GM18907 (cell line): ENCODE measurements around the gene PFAS.
"Not testable (repeated sequence)": the region's sequence is repeated elsewhere in the genome, so short reads cannot be mapped to it uniquely, and the experiment has no call there.

Experiments
- ATAC-seq: cut with Tn5 transposase; IDR thresholded peaks from one replicate; pipeline ENCODE4 v1.9.1; 2021; ENCODE audit warnings: mild to moderate bottlenecking, moderate library complexity; ENCODE audit not compliant: unreplicated experiment

The PFAS gene, protein sequence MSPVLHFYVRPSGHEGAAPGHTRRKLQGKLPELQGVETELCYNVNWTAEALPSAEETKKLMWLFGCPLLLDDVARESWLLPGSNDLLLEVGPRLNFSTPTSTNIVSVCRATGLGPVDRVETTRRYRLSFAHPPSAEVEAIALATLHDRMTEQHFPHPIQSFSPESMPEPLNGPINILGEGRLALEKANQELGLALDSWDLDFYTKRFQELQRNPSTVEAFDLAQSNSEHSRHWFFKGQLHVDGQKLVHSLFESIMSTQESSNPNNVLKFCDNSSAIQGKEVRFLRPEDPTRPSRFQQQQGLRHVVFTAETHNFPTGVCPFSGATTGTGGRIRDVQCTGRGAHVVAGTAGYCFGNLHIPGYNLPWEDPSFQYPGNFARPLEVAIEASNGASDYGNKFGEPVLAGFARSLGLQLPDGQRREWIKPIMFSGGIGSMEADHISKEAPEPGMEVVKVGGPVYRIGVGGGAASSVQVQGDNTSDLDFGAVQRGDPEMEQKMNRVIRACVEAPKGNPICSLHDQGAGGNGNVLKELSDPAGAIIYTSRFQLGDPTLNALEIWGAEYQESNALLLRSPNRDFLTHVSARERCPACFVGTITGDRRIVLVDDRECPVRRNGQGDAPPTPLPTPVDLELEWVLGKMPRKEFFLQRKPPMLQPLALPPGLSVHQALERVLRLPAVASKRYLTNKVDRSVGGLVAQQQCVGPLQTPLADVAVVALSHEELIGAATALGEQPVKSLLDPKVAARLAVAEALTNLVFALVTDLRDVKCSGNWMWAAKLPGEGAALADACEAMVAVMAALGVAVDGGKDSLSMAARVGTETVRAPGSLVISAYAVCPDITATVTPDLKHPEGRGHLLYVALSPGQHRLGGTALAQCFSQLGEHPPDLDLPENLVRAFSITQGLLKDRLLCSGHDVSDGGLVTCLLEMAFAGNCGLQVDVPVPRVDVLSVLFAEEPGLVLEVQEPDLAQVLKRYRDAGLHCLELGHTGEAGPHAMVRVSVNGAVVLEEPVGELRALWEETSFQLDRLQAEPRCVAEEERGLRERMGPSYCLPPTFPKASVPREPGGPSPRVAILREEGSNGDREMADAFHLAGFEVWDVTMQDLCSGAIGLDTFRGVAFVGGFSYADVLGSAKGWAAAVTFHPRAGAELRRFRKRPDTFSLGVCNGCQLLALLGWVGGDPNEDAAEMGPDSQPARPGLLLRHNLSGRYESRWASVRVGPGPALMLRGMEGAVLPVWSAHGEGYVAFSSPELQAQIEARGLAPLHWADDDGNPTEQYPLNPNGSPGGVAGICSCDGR (N-terminal part only)

GRCh38 chr17:8248751-8249607 lies at the start of gene PFAS:
PFAS (plus strand) TSS chr17:8249289; CDS start chr17:8253938, 4,649 bp downstream.
- ATAC-seq: peak; percentile 43

DNA sequence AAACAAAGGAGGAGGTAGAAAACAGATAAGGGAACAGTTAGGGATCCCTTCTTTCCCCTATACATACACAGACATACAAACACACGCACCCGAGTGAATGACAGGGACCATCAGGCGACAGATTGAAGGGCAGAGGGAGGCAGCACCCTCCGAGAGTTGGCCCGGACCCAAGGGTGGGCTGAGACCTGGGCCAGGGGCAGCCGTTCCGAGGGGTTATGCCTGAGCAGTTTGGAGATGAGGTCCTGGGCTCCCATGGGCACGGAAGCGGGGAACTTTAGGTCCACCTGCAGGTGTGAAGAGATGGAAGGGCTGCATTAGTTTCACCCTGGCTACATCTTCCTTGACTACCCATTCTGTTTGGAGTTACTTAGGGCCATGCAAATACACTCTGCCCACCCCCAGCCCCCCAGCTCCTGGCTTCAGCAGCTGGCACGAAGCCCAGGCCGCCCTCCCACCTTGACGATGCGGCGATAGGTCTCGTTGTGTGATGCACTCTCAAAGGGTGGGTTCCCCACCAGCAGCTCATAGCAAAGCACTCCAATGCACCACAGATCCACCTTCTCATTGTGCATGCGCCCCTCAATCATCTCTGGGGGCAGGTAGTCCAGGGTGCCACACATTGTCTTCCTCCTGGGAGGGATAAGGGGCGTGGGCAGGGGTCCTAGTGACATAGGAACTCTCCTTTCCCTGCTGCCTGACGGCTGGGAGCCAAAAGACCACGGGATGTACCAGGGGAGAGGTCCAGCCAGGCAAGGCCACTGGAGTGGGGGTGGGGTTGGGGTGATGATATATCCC lies 44.1 kb upstream of the PFAS start:
- no peak for ATAC-seq

DNA sequence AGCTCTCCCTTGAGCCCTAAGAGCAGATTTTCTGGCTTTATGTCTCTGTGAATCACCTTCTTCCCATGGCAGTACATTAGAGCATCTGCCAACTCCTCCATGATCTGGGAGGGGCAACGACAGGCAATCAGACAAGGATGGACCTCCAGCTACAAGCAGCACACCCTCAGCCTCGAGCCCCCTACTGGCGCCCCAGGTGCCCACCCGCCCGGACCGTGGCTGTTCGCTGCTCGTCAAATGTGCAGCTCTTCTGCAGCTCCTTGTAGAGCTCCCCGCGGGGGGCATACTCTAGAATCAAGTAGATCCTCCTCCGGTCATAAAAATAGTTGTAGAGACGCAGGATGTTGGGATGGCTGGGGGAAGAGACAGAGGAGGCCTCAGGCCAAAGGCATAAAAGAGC lies 42.6 kb upstream of the PFAS start:
- ATAC-seq: no peak

DNA sequence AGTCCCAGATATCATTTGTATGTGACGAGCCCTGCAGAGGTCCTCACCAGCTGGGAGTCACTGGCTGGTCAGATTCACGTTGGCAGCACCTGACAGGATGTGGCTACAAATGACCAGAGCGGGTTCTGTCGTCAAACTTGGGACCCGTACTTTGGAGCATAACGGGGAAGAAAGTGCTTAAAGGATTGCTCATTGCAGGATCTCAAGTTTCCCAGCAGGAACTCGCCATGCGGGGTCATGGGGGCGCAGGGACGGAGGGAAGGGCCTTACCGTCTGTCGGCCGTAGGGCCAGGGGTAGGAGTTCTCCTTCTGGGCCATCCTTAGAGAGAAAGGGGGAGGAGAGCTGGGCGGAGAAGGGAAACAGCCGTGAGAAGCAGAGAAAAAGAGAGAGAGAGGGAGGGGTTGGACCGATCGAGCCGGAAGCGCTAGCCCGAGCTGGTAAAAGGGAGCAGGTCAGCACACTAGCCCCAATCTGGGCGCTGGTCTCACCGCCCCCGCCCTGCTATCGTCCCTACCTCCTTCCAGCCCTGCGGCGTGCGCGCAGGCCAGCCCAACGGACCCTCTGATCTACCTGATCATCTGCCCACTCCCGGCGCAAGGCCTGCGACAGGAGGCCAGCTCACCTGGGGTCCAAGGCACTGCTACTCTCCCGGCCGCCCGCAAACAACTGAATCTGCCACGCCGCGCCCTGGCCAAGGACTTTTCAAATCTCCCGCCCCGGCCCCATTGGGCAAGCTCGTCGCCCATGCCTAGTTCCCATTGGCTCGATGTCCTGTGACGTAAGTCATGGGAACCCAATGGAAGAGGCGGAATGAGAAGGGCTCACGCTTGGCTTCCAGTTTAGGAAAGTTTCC lies 39.0 kb upstream of the PFAS start, which contains the start of gene AURKB:
Gene AURKB (minus strand): TSS at position 669 of the 854 bp plus-strand sequence. CDS start 351 bp downstream, at position 318.
- ATAC-seq: peak; percentile 82

GRCh38 chr17:8210761-8211458 lies 38.2 kb upstream of the PFAS start:
- no peak for ATAC-seq

DNA sequence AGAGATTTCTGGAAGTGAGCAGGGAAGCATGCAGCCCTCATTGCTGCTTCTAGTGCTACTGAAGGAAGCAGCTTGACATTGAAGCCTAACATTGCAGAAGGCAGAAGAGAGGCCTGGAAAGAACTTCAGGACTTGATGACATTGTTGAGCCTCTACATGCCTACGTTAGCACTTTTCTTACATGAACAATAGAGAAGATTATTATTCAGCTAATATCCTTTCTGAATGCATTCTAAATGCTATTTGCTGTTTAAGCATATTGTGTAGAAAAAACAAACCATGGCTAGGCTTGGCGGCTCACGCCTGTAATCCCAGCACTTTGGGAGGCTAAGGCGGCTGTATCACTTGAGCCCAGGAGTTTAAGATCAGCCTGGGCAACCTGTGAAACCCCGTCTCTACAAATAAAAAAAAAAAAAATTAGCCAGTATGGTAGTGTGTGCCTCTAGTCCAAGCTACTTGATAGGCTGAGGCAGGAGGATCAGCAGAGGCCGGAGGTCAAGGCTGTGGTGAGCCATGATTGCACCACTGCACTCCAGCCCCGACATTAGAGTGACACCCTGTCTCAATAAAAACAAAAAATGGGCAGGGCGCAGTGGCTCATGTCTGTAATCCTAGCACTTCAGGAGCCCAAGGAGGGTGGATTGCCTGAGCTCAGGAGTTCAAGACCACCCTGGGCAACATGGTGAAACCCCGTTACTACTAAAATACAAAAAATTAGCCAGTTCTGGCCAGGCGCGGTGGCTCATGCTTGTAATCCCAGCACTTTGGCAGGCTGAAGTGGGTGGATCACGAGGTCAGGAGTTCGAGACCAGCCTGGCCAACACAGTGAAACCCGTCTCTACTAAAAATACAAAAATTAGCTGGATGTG lies 36.5 kb upstream of the PFAS start:
- no peak for ATAC-seq

- not testable (repeated sequence) for ATAC-seq
These were observed 35.1 kb upstream of the PFAS start for GRCh38 chr17:8214000-8214399.

DNA sequence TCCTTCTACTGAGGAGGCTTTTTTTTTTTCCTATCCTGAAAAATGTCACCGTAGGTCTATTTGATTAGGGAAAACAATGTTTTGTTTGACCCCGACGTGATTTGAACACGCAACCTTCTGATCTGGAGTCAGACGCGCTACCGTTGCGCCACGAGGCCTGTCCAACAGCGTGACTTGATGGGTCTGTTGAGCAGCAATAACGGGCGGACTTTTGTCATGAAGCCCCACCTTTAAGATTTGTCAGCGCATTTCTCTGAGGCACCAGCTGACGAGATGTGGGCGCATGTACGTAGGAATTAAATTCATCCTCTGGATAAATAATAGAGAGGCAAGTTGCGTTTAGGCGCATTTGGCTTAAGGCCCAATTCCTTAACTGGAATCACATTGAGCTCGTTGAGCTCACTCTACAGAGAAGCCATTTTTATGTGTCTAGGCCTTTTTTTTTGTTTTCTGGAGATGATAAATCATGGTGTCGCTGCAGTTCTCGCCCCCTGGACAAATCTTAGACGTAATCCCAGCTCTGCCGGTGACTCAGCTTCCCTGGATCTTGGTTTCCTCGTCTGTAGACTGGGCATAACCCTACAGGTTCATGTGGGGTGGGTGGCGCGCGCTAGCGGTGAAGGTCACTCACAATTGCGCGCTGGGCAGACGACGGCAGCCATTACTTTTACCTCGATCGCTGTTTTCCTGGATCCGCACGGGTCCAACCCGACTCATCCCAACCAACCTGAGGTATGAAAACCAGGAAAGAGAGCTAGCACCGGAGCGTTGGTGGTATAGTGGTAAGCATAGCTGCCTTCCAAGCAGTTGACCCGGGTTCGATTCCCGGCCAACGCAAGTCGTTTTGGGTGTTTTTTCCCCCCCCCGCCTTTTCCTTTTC lies 28.1 kb upstream of the PFAS start:
- peak; percentile 25 for ATAC-seq

GRCh38 chr17:8221663-8222379 lies 27.3 kb upstream of the PFAS start:
- ATAC-seq: peak; percentile 45

DNA sequence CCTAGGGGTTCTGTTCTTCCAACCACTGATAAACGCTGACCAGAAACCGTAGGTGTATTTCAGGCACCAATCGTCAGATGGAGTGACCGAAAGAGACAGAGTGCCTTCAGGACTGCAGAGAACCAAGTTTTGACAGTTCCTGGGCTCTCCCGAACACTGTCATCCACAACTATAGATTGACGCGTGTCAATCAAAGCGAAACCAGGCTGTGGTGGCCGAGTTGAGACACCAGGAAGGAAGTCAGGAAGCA lies 26.8 kb upstream of the PFAS start:
- ATAC-seq: peak; percentile 30

- peak; percentile 43 for ATAC-seq
These were observed 26.3 kb upstream of the PFAS start for GRCh38 chr17:8222630-8223355.

DNA sequence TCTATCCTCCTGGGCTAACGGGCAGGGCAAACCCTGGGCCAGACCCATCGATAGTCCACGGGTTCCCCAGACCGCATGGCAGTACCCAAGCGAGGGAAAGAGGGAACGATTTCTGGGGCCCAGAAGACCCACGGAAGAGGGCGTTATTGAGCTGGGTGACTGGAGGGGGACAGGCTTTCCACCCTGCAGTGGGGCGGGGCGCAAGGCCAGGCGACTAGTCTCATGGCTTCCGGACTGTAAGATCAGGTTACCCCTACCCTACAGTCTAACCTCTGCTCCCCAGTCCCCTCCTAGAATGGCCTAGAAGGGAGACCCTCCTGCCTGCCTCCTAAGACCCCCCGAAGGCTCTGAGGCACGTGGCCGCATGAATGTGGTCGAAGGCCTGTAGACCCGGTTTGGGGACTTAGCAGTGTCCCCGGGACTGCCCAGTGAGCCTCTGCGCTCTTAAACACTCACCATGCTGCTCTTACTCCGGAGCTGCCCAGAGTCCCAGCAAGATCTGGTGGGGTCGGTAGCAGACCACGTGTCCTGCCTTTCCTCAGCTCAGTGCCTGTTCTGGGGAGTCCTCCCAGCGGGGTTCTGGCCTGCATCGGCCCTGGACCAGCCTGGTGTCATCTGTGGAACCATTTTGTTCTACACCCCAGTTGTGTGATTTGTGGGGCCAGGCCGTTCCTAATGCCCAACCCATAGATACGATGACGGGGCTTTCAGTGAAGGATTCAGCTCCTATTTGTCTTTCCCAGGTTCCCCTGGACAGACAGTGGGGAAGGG lies 25.5 kb upstream of the PFAS start:
- peak; percentile 14 for ATAC-seq

DNA sequence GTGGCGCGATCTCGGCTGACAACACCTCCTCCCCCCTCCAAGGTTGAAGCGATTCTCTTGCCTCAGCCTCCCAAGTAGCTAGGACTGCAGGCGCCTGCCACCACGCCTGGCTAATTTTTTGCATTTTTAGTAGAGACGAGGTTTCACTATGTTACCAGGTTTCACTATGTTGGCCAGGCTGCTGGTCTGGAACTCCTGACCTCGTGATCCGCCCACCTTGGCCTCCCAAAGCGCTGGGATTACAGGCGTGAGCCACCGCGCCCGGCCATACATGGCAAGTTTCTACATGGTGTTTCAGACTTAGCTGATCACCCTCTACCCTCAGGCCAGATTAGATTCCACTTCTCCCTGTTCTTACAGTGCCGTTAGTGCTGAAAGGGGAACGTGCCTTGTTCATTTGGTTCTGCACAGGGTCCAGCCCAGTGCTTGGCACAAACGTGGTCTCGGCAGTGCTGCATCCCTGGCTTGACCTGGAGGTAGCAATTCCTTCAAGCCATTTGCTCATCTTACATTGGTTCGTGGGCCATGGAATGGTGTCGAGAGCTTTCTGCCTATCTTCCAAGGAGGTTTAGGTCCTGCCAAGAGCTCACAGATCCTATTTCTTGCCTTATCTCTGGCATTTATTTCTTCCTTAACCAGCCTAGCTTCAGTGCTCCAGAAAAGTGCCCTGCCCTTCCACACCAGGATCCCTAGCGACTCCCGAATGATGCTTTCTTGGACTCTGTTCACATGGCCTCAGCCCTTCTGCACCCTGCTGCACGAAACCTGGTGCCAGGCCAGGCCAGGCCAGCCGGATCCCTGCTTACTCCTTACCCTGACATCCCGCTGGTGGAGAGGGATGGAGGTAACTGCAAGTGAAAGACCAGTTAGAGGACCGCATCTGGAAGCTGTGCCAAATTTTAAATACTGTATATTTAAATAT lies 23.9 kb upstream of the PFAS start:
- ATAC-seq: no peak
